Body of pancreas (tissue), 4 donors: Measurements from ENCODE around the gene ARSG.

Experiments used
- POLR2A ChIP-seq, 3 donors: fragments of 450-650 bp; IDR thresholded peaks; one replicate each; pipeline ENCODE4 v1.6.1; 2016; ENCODE audit warnings: antibody characterized with exemption in 3 of 3, mild to moderate bottlenecking in 2 of 3
- TF ChIP-seq, protein P1 (sequence below), 7 experiments: fragments of 450-650 bp in 4 of 7; fragments of 200-600 bp in 3 of 7; sonication (generic) in 3 of 7; IDR thresholded peaks; one replicate each; pipeline ENCODE4 v1.5.1; 2016 to 2019; ENCODE audit warnings: antibody characterized with exemption in 7 of 7

DNA sequence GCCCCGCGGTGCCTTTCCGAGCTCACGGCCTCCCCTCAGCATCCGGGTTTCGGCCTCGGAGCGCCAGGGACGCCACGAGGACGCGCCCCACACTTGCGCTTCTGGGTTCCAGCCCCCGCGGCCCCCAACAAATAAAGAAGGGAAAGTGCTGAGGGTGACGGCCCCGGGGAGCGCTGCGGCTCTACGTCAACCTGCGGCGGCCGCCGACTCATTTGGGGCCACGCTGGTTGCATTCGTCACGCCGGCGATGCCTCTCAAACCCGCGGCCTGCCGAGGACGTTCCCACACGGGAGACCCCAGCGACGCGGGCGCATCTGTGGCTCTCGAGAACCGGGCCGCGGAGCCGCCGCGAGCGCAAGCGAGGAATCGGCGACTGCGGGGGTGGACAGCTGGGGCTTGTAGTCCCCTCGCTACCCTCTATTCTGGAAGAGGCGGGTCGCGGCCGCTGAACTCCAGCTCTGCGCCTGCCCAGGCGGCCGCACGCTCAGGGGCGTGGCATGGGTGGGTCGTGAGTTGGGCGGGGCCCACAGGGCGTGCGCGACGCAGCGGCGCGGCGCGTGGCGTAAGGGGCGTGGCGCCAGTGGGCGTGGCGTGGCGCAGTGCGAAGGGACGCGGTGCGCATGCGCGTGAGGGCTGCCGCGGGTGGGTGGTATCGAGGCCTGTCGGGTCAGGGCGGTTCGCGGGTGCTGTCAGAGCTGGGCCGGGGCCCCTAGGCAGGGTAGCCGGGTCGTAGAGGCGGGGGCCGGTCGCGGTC lies 43.7 kb upstream of the ARSG start, which contains the start of gene AMZ2:
- TF ChIP-seq, protein P1, sequence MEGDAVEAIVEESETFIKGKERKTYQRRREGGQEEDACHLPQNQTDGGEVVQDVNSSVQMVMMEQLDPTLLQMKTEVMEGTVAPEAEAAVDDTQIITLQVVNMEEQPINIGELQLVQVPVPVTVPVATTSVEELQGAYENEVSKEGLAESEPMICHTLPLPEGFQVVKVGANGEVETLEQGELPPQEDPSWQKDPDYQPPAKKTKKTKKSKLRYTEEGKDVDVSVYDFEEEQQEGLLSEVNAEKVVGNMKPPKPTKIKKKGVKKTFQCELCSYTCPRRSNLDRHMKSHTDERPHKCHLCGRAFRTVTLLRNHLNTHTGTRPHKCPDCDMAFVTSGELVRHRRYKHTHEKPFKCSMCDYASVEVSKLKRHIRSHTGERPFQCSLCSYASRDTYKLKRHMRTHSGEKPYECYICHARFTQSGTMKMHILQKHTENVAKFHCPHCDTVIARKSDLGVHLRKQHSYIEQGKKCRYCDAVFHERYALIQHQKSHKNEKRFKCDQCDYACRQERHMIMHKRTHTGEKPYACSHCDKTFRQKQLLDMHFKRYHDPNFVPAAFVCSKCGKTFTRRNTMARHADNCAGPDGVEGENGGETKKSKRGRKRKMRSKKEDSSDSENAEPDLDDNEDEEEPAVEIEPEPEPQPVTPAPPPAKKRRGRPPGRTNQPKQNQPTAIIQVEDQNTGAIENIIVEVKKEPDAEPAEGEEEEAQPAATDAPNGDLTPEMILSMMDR (IDR thresholded peaks at IDR 0.05), result peak in 1 of 7 experiments; percentile 29
- TF ChIP-seq POLR2A (IDR thresholded peaks at IDR 0.05), result peak; percentile 84 to 93 (median 91)
